OCI-LY7 (cell line): ENCODE measurements around the gene PHAF1. TPM values are rescaled to one million over a fixed set of nuclear protein-coding genes. Genes with fewer than 3 reads are reported as not detected.

Source experiments
- BruUV-seq: library from RNA; stranded (reverse); fragments of 400-500 nt; replicated peaks from 2 replicates; lab custom pipeline; 2021; lab: Mats Ljungman, UMichigan
- CTCF ChIA-PET: fragments of 300-600 bp; sonication (Branson Sonifier 250); formaldehyde crosslinking; loops from one replicate; lab custom pipeline; 2022; ENCODE audit warnings: antibody characterized with exemption; ENCODE audit not compliant: unreplicated experiment; lab: Charles Lee
- POLR2A ChIA-PET: fragments of 300-600 bp; sonication (Branson Sonifier 250); formaldehyde crosslinking; loops from one replicate; lab custom pipeline; 2022; ENCODE audit warnings: antibody characterized with exemption; lab: Charles Lee
- DNase-seq: peaks from one replicate; pipeline ENCODE4 v3.0.0-alpha.2; 2015; ENCODE audit warnings: low spot score
- H2AFZ ChIP-seq: fragments of 200-600 bp; sonication (generic), shearing (Covaris generic); 2 replicates; pipeline ENCODE4 v1.6.1; 2014; ENCODE audit warnings: mild to moderate bottlenecking, antibody characterized with exemption, low read length, moderate library complexity
- H3K27ac ChIP-seq: fragments of 200-600 bp; sonication (generic); 2 replicates; pipeline ENCODE4 v1.5.1; 2014; ENCODE audit warnings: mixed run types, low read depth, mild to moderate bottlenecking, moderate library complexity, low read length, inconsistent platforms; ENCODE audit not compliant: poor library complexity, severe bottlenecking
- H3K36me3 ChIP-seq: fragments of 200-600 bp; sonication (generic); 2 replicates; pipeline ENCODE4 v1.6.1; 2014; ENCODE audit warnings: mild to moderate bottlenecking, antibody characterized with exemption, low read length, moderate library complexity, mixed read lengths; ENCODE audit not compliant: insufficient read depth
- H3K4me1 ChIP-seq: fragments of 200-600 bp; sonication (generic); 2 replicates; pipeline ENCODE4 v1.5.1; 2014; ENCODE audit warnings: mild to moderate bottlenecking, low read length; ENCODE audit not compliant: insufficient read depth, poor library complexity, severe bottlenecking
- H3K4me2 ChIP-seq: fragments of 200-600 bp; sonication (generic); 2 replicates; pipeline ENCODE4 v1.6.1; 2014; ENCODE audit warnings: mild to moderate bottlenecking, low read length
- H3K4me3 ChIP-seq: fragments of 200-600 bp; sonication (generic); 2 replicates; pipeline ENCODE4 v1.5.1; 2014; ENCODE audit warnings: mild to moderate bottlenecking, low read depth, low read length; ENCODE audit not compliant: poor library complexity, severe bottlenecking
- H3K79me2 ChIP-seq: fragments of 200-600 bp; sonication (generic); 2 replicates; pipeline ENCODE4 v1.6.1; 2016; ENCODE audit warnings: low read depth, mild to moderate bottlenecking, low read length, moderate library complexity, mixed read lengths; ENCODE audit not compliant: insufficient read depth
- H3K9me2 ChIP-seq: fragments of 200-600 bp; sonication (generic); 2 replicates; pipeline ENCODE4 v1.6.1; 2016; ENCODE audit warnings: mild to moderate bottlenecking, low read length, mixed read lengths; ENCODE audit not compliant: insufficient read depth
- H3K9me3 ChIP-seq: fragments of 200-600 bp; sonication (generic); 2 replicates; pipeline ENCODE4 v1.6.1; 2014; ENCODE audit warnings: mild to moderate bottlenecking, mixed run types, low read length, mixed read lengths
- H4K20me1 ChIP-seq: fragments of 200-600 bp; sonication (generic); 2 replicates; pipeline ENCODE4 v1.6.1; 2014; ENCODE audit warnings: mild to moderate bottlenecking, antibody characterized with exemption, low read length, moderate library complexity, mixed read lengths; ENCODE audit not compliant: insufficient read depth
- CTCF ChIP-seq: fragments of 200-600 bp; sonication (generic); conservative IDR thresholded peaks from 2 replicates; pipeline ENCODE4 v1.5.1; 2014; ENCODE audit warnings: mild to moderate bottlenecking, antibody characterized with exemption, low read length, moderate library complexity, mixed read lengths
- EZH2phosphoT487 ChIP-seq: fragments of 200-600 bp; sonication (generic); IDR thresholded peaks from 2 replicates; pipeline ENCODE4 v1.6.1; 2018; ENCODE audit warnings: low read depth, borderline replicate concordance, mild to moderate bottlenecking, mixed run types, antibody characterized with exemption, low read length, moderate library complexity, mixed read lengths
- intact Hi-C: fragments of 100-400 bp; cut with micrococcal nuclease; formaldehyde crosslinking; loops from one replicate; pipeline ENCODE4 v1.10.0; 2022; ENCODE audit not compliant: unreplicated experiment
- total RNA-seq, 2 experiments: library from RNA; depleted of rRNA in 1 of 2; stranded (reverse); fragments of >200 nt in 1 of 2; shearing (Covaris generic) in 1 of 2; gene quantifications; 2 replicates each; pipeline ENCODE4 v1.2.3, GENCODE V29; 2014 to 2022

PHAF1 gene
- total RNA-seq, 2 experiments from 2014 or later, result 13.9 to 16.8 TPM

- Histone ChIP-seq H3K4me3 (no peak overlapping the region), H3K27ac (no peak overlapping the region), H4K20me1 (no peaks in the 10 kb centered on the region), H2AFZ (no peak overlapping the region), H3K36me3 (no peaks in the 10 kb centered on the region), H3K9me2 (no peaks in the 10 kb centered on the region), H3K9me3 (no peaks in the 10 kb centered on the region), H3K4me1 (peaks cover 17% of the 10 kb centered on the region), H3K79me2 (peaks cover 30% of the 10 kb centered on the region), H3K4me2 (0 out of 2 replicates have a peak overlapping the region, but pooled peaks have one; percentile 8)
- no peak for DNase-seq
- no peak for TF ChIP-seq EZH2phosphoT487
- no peak for TF ChIP-seq CTCF
- intact Hi-C loops, result no loop called here
- no TSS peak for BruUV-seq
- POLR2A ChIA-PET, result interaction anchor here (0.6 to 0.7 kb wide), 5 partner anchors 16 to 602 kb away, joined by 3 to 6 read pairs (median 3); no protein-coding TSS in a partner anchor
- CTCF ChIA-PET, result no interaction called here
Measured at GRCh38 chr16:67112591-67113399, 3.1 kb downstream of the PHAF1 start.

GRCh38 chr16:67114793-67115192, 5.1 kb downstream of the PHAF1 start:
- ChIA-PET POLR2A (interaction anchor here (0.6 to 1.3 kb wide), 4 partner anchors 13 to 226 kb away, joined by 3 to 9 read pairs (median 3); no protein-coding TSS in a partner anchor), CTCF (no interaction called here)
- intact Hi-C loops, result no loop called here
- H3K79me2 ChIP-seq, result peaks cover 37% of the 10 kb centered on the region
- H3K4me1 ChIP-seq, result peaks cover 12% of the 10 kb centered on the region
- H3K27ac ChIP-seq, result no peak overlapping the region
- H3K9me3 ChIP-seq, result no peaks in the 10 kb centered on the region
- no peak for DNase-seq
- H3K4me2 ChIP-seq, result no peak overlapping the region
- TF ChIP-seq CTCF (no peak), EZH2phosphoT487 (no peak)
- BruUV-seq, result no TSS peak
- H3K36me3 ChIP-seq, result no peaks in the 10 kb centered on the region
- no peaks in the 10 kb centered on the region for H4K20me1 ChIP-seq
- H3K9me2 ChIP-seq, result no peaks in the 10 kb centered on the region
- no peak overlapping the region for H3K4me3 ChIP-seq
- no peak overlapping the region for H2AFZ ChIP-seq

- no peak overlapping the region for H3K4me2 ChIP-seq
- TF ChIP-seq CTCF (no peak), EZH2phosphoT487 (no peak)
Measured at GRCh38 chr16:67115639-67116038, 5.9 kb downstream of the PHAF1 start.

More at GRCh38 chr16:67115639-67116038, 5.9 kb downstream of the PHAF1 start:
- Histone ChIP-seq H3K9me3 (no peaks in the 10 kb centered on the region), H3K79me2 (peaks cover 30% of the 10 kb centered on the region), H2AFZ (no peak overlapping the region), H3K4me1 (peaks cover 9% of the 10 kb centered on the region), H4K20me1 (no peaks in the 10 kb centered on the region), H3K36me3 (peaks cover 7% of the 10 kb centered on the region), H3K27ac (no peak overlapping the region), H3K9me2 (no peaks in the 10 kb centered on the region), H3K4me3 (no peak overlapping the region)
- intact Hi-C loops, result no loop called here
- ChIA-PET CTCF (no interaction called here), POLR2A (no interaction called here)
- DNase-seq, result no peak
- BruUV-seq, result no TSS peak
